ENCODE measurements around the gene USP17L27.

- no peak for TF ChIP-seq CTCF (IDR thresholded peaks at IDR 0.05)
- no peak for TF ChIP-seq EZH2 (IDR thresholded peaks at IDR 0.05)
- no peak for TF ChIP-seq EZH2phosphoT487 (IDR thresholded peaks at IDR 0.05)
Measured at GRCh38 chr4:9384126-9384525, 40.2 kb downstream of the USP17L27 start.

Data from neural progenitor cell (in vitro differentiated cells).